ENCODE data around the gene NPC2. TPM values are rescaled to one million over a fixed set of nuclear protein-coding genes. Genes with fewer than 3 reads are reported as not detected.
"Not testable (repeated sequence)": the region's sequence is repeated elsewhere in the genome, so short reads cannot be mapped to it uniquely, and the experiment has no call there.

NPC2 gene
- 314 and 399 TPM in 2 replicates for total RNA-seq (2014; rRNA removed; shearing (Covaris generic))

GRCh38 chr14:74492776-74493342, at the start of gene NPC2:
Gene NPC2, minus strand, starts transcription at chr14:74493305. Its CDS starts 31 bp downstream, at chr14:74493274.
- no peak for DNase-seq (ENCODE audit: low spot score)

- DNase-seq (ENCODE audit: low spot score), result no peak
Observed at GRCh38 chr14:74542056-74542685, 49.1 kb upstream of the NPC2 start.

GRCh38 chr14:74541225-74541624, 48.1 kb upstream of the NPC2 start:
- DNase-seq (ENCODE audit: low spot score), result no peak

GRCh38 chr14:74539503-74539902, 46.4 kb upstream of the NPC2 start:
- no peak for DNase-seq (ENCODE audit: low spot score)

GRCh38 chr14:74538411-74539391, 45.6 kb upstream of the NPC2 start:
- DNase-seq (ENCODE audit: low spot score), result no peak

GRCh38 chr14:74536336-74536735, 43.2 kb upstream of the NPC2 start:
- DNase-seq (ENCODE audit: low spot score), result not testable (repeated sequence)

GRCh38 chr14:74535756-74536325, 42.7 kb upstream of the NPC2 start:
- DNase-seq (ENCODE audit: low spot score), result no peak

- no peak for DNase-seq (ENCODE audit: low spot score)
Observed at GRCh38 chr14:74533576-74533975, 40.5 kb upstream of the NPC2 start.

- no peak for DNase-seq (ENCODE audit: low spot score)
Observed at GRCh38 chr14:74532246-74532645, 39.1 kb upstream of the NPC2 start.

- peak; percentile 11 for DNase-seq (ENCODE audit: low spot score)
Observed at GRCh38 chr14:74531467-74531866, 38.4 kb upstream of the NPC2 start.

- no peak for DNase-seq (ENCODE audit: low spot score)
Observed at GRCh38 chr14:74531006-74531405, 37.9 kb upstream of the NPC2 start.

- DNase-seq (ENCODE audit: low spot score), result no peak
Observed at GRCh38 chr14:74528886-74529285, 35.8 kb upstream of the NPC2 start.

- no peak for DNase-seq (ENCODE audit: low spot score)
Observed at GRCh38 chr14:74528406-74528805, 35.3 kb upstream of the NPC2 start.

GRCh38 chr14:74527736-74528280, 34.7 kb upstream of the NPC2 start:
- no peak for DNase-seq (ENCODE audit: low spot score)

- DNase-seq (ENCODE audit: low spot score), result no peak
Observed at GRCh38 chr14:74526854-74527585, 33.9 kb upstream of the NPC2 start.

- DNase-seq (ENCODE audit: low spot score), result no peak
Observed at GRCh38 chr14:74525361-74525851, 32.3 kb upstream of the NPC2 start.

GRCh38 chr14:74524812-74525135, 31.7 kb upstream of the NPC2 start:
- DNase-seq (ENCODE audit: low spot score), result no peak

GRCh38 chr14:74524076-74524811, 31.1 kb upstream of the NPC2 start:
- DNase-seq (ENCODE audit: low spot score), result no peak

- no peak for DNase-seq (ENCODE audit: low spot score)
Observed at GRCh38 chr14:74522740-74523139, 29.6 kb upstream of the NPC2 start.

GRCh38 chr14:74521756-74522155, 28.7 kb upstream of the NPC2 start:
- DNase-seq (ENCODE audit: low spot score), result no peak
